ENCODE data around the gene PAPLN. TPM values are rescaled to one million over a fixed set of nuclear protein-coding genes. Genes with fewer than 3 reads are reported as not detected.
A peak's percentile ranks its signal among the peaks of the same experiment; 100 is the strongest.

The PAPLN gene
- total RNA-seq, 1 experiment from 2014 or later: 22.2 TPM

GRCh38 chr14:73237786-73238423 lies 599 bp downstream of the PAPLN start:
- in situ Hi-C loops (cut with HindIII; ENCODE audit: low pct_unique_long_range_greater_than_20kb, low sequenced_read_pairs) (no loop called here), intact Hi-C loops (cut with micrococcal nuclease; ENCODE audit: unreplicated experiment) (no loop called here)
- TF ChIP-seq POLR2AphosphoS5 (IDR thresholded peaks at IDR 0.05; ENCODE audit: low read depth, low read length) (no peak), REST (IDR thresholded peaks at IDR 0.05; ENCODE audit: insufficient read depth in 1 of 2, low read depth in 2 of 2, low read length in 1 of 2) (no peak), CTCF (IDR thresholded peaks at IDR 0.05) (no peak), TCF7L2 (IDR thresholded peaks at IDR 0.05; ENCODE audit: low read depth, low read length) (no peak), SIN3A (IDR thresholded peaks at IDR 0.05; ENCODE audit: borderline replicate concordance, insufficient read depth, low read depth, low read length) (no peak)
- Histone ChIP-seq H3K4me1 (ENCODE audit: control insufficient read depth, insufficient read depth, low read length) (peaks cover 20% of the 10 kb centered on the region), H3K4me3 (ENCODE audit: low read depth in 2 of 2, low read length in 2 of 2) (peak overlapping the region; percentile 45 to 55), H3K27me3 (ENCODE audit: control insufficient read depth, insufficient read depth, low read length) (0 out of 2 replicates have a peak, but pooled peaks cover 2% of the 10 kb centered on the region), H3K27ac (ENCODE audit: low read length) (peak overlapping the region; percentile 61; the same call in 1 of the 2 replicates), H3K36me3 (ENCODE audit: control insufficient read depth, insufficient read depth, low read length) (no peaks in the 10 kb centered on the region), H3K9me3 (ENCODE audit: control insufficient read depth, insufficient read depth, low read depth, low read length) (no peaks in the 10 kb centered on the region)
- DNase-seq (ENCODE audit: low read depth, low spot score): no peak
- BruUV-seq (replicated peaks): no TSS peak
- POLR2A ChIA-PET: no interaction called here
- peak; percentile 55 for ATAC-seq
- CTCF ChIA-PET: no interaction called here

GRCh38 chr14:73238424-73238852 lies 1.1 kb downstream of the PAPLN start:
- H3K36me3 ChIP-seq (ENCODE audit: control insufficient read depth, insufficient read depth, low read length): no peaks in the 10 kb centered on the region
- H3K27ac ChIP-seq (ENCODE audit: low read length): peak overlapping the region; percentile 61; the same call in 1 of the 2 replicates
- CTCF ChIA-PET: no interaction called here
- peak; percentile 58 for ATAC-seq
- H3K4me1 ChIP-seq (ENCODE audit: control insufficient read depth, insufficient read depth, low read length): peaks cover 20% of the 10 kb centered on the region
- peak overlapping the region; percentile 45 to 55 for H3K4me3 ChIP-seq (ENCODE audit: low read depth in 2 of 2, low read length in 2 of 2)
- intact Hi-C loops (cut with micrococcal nuclease; ENCODE audit: unreplicated experiment): no loop called here
- in situ Hi-C loops (cut with HindIII; ENCODE audit: low pct_unique_long_range_greater_than_20kb, low sequenced_read_pairs): no loop called here
- BruUV-seq (replicated peaks): no TSS peak
- no peaks in the 10 kb centered on the region for H3K9me3 ChIP-seq (ENCODE audit: control insufficient read depth, insufficient read depth, low read depth, low read length)
- POLR2A ChIA-PET: no interaction called here
- 0 out of 2 replicates have a peak, but pooled peaks cover 2% of the 10 kb centered on the region for H3K27me3 ChIP-seq (ENCODE audit: control insufficient read depth, insufficient read depth, low read length)
- DNase-seq (ENCODE audit: low read depth, low spot score): no peak
- TF ChIP-seq TCF7L2 (IDR thresholded peaks at IDR 0.05; ENCODE audit: low read depth, low read length) (no peak), SIN3A (IDR thresholded peaks at IDR 0.05; ENCODE audit: borderline replicate concordance, insufficient read depth, low read depth, low read length) (no peak), CTCF (IDR thresholded peaks at IDR 0.05) (no peak), POLR2AphosphoS5 (IDR thresholded peaks at IDR 0.05; ENCODE audit: low read depth, low read length) (no peak), REST (IDR thresholded peaks at IDR 0.05; ENCODE audit: insufficient read depth in 1 of 2, low read depth in 2 of 2, low read length in 1 of 2) (no peak)
